GM19239 (cell line): ENCODE measurements around the gene FAM110C.
A peak's percentile ranks its signal among the peaks of the same experiment; 100 is the strongest.
"Not testable (repeated sequence)": the region's sequence is repeated elsewhere in the genome, so short reads cannot be mapped to it uniquely, and the experiment has no call there.

Experiments used
- DNase-seq: peaks from one replicate; pipeline ENCODE4 v3.0.0; 2011; ENCODE audit warnings: low spot score; ENCODE audit not compliant: insufficient read length
- FAIRE-seq: peaks from 2 replicates; lab custom pipeline; 2011; peaks lifted over from hg19 to GRCh38; lab: Jason Lieb, UNC

FAM110C gene

DNA sequence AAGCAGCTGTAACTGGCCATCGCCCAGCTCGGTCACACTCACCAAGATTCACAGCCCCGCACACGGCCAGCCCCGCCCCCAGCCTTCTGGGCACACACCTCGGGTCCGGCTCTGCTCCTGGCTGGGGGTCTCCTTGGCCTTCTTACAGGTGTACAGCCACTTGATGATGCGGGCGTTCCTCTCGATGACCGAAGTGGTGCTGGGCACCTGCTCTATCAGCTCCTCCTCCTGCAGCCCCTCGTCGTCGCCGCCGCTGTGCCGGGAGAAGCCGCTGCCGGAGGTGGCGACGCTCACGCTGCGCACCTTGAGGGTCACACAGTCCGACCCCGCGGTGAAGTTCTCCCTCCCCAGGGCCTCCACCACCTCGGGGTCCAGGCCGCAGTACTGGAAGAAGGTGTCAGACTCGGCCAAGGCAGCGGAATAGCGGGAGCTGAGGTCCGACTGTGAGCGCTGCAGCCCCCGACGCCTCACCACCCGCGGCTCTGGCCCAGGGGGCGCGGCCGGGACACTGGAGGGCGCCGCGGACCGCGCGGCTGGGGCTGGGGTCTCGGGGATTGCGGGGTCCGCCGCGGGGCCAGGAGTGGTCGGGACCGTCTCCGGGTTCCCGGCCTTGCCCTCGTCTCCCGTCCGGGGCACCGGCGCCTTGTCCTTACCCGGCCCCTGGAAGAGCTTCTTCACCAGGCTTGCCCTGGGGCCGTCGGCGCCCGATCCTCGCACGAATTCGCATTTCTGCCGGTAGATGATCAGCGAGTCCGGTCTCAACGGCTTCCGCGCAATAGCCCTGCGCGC lies 769 bp downstream of the FAM110C start:
- DNase-seq (no peak), FAIRE-seq (no peak)

DNA sequence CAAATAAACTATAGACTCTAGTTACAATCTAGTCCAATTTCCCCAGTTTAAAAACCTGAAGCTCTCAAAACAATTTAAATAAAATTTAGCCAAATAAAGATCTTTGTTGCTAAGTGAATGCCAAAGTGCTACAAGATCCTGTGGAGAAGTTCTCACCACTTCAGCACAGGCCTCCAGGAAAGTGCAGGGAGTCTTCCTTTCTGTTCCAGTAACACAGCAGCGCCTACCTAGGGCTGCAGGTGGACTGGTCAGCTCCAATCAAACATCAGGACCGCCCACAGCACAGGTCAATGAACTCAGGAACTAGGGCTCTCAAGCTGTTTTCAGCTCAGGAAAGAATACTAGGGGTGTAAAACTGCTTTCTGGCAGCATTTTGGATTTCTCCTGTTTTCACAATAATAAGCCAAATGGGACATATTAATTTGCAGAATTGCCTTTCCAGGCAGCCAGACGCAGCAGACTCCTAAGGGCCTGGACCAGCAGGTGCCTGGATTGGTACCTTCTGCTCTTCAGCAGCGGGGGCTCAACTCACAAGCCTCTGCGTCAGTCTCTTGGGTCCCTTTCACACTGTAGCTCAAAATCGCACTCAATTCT lies 1.5 kb downstream of the FAM110C start:
- FAIRE-seq (no peak), DNase-seq (no peak)

DNA sequence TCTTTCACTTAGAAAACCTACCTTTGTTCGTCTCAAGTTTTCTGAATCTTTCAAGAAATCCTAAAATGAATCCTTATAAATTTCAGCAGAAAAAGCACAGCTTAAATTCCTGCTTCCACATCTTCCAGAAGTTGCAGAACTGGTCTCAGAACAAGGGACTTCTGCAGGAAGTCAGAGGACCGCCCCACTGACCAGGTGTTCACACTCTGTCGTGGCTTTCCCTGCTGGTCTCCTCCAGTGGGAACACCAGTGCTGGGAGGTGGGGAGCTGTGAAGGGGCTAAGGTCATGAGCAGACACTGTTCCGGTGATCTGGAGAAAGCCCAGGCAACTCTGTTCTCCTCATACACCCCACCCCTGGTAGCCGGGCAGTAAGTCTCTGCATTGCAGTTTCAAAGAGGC lies 3.5 kb downstream of the FAM110C start:
- no peak for FAIRE-seq
- no peak for DNase-seq

DNA sequence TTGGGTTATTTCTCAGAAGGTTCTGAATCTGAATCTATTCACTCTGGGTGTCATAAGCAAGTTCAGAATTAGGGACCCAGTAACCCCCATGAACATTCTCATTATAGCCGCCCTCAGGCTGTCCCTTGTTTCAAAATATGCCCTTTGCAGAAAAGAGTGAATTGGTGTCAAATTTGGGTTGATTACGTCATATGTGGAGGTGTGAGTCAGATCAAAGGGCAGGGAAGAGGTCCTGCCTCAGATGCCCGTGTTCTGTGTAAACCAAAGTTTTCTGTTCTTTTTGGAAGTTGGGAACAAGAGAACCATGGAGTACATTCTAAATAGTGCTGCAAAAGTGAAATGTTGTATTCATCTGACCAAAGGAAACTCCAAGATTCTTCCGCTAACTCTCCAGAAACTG lies 5.8 kb downstream of the FAM110C start:
- FAIRE-seq (no peak), DNase-seq (no peak)

DNA sequence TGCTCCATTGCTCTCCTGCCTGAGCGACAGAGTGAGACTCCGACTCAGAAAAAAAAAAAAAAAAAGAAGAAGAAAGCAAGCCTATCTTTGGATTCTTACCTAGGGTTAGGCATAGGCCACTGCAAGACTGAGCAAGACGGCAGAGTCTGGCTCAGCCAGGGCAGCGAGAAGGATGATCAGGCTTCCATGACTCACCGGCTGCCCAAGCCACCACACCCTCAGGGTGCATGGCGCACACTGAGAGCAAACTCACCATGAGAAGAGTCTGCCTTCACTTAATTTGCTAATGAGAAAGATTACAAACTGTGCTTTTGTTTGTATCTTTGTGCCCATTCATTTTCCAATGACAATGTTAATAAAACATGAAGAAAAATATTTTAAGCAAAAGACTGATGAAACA lies 8.2 kb downstream of the FAM110C start:
- FAIRE-seq (no peak), DNase-seq (no peak)

DNA sequence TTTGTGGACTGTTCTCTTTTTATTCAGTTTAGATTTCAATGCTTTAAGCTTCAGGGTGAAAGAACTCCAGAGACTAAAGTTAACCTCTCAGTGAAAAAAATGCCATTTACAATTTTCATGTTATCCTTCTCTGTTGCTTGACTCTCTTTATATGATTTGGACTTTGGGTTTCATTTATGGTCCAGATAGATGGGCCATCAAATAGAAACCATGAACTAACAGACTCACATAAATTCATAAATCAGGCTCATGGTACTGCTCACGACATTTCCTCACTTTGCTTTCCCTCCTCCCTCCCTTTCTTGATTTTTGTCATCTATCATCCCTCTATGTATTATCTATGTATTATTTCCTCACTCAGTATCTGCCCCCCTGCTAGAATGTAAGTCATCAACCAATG lies 10.0 kb downstream of the FAM110C start:
- DNase-seq = no peak

DNA sequence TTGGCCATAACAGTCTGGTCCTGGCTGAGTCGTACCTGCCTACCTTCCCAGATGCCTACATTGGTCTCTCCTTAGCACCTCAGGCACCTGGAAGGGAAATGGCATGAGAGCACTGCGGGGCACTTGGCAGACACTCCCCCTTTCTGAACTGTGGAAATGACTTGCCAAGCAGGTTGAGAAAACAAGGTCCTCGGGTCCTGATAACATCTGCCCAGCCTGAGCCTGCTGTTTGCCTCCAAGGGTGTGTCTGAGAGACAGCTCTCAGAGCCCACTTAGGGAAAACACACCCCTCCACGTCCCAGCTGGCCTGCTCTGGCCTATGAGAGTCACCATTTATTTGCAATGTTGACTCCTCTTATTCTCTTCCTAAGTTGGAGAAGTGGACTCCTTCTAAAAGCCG lies 10.5 kb downstream of the FAM110C start:
- no peak for FAIRE-seq

More for the DNA sequence above, 10.0 kb downstream of the FAM110C start:
- FAIRE-seq = no peak

GRCh38 chr2:33620-34019 lies 12.7 kb downstream of the FAM110C start:
- peak; percentile 52 for FAIRE-seq
- no peak for DNase-seq

More for the DNA sequence above, 10.5 kb downstream of the FAM110C start:
- no peak for DNase-seq

DNA sequence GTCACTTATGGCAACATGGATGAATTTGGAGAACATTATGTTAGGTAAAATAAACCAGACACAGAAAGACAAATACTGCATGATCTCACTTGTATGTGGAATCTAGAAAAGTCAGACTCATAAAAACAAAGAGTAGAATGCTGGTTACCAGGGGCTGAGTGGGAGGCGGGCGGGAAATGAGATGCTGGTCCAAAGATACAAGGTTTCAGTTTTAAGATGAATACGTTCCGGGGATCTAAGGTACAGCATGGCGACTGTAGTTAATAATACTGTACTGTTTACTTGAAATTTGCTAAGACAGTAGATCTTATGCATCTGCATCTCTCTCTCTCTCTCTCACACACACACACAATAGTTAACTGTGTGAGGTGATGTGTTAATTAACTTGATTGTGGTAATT lies 14.2 kb downstream of the FAM110C start:
- FAIRE-seq (no peak), DNase-seq (no peak)

DNA sequence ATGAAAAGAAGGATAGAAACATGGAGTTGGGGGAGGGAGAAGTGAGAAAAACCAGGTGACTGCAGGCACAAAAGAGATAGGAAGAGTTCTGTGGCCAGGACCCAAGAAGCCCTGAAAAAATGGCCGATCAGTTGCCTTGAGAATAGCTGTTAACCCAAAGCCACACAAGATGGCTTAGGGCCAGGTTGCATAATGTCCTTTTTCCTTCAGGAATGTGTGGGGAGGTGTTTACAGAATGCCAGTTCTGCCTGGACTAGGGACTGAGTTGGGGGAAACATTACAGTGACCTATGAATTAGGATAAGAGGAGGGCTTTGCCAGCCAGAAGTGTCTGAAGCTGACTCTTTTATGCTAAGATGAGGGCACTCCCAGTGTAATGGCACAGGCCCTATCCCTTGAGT lies 17.1 kb downstream of the FAM110C start:
- no peak for DNase-seq
- no peak for FAIRE-seq

GRCh38 chr2:28406-28975 lies 17.8 kb downstream of the FAM110C start:
- no peak for FAIRE-seq

DNA sequence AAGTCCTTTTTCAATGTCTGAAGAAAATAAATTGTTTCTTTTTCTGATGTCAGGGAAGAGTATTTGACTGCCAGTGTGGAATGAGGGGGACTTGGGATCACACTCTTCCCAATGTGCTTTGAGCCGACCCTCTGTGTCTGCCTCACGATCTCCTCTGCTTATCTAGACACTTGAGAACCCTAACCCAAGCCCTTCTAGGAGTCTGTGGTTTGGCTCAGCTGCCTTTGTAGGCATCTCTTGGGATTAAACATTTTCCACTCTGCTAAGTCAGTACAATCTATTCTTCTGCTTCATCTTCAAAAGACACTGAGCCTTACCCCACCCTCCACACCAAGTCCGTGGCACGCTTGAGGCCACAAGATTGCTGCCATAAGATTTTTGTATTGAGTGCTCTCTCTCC lies 19.4 kb downstream of the FAM110C start:
- no peak for FAIRE-seq
- no peak for DNase-seq

More at GRCh38 chr2:28406-28975, 17.8 kb downstream of the FAM110C start:
- no peak for DNase-seq

- FAIRE-seq (no peak), DNase-seq (no peak)
Measured at GRCh38 chr2:25543-25942, 20.8 kb downstream of the FAM110C start.

DNA sequence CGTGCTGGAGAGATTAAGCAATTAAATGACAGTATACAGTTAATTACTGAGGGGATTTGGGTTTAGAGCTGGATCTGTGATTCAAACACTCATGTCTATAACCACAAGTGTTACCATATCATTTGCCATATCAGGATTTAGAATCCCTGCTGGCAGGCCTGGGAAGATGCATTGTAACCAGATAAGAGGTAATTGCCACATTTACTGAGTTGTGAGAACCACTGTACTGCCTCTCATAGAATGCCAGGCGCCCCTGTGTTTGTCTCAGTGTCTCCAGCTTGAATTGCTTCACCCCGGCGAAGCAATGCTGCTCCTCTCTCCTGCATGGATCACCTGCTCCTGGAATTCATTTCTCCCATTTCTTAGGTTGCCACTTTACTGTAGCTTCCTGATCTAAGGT lies 21.7 kb downstream of the FAM110C start:
- DNase-seq = not testable (repeated sequence)
- FAIRE-seq = peak; percentile 58

DNA sequence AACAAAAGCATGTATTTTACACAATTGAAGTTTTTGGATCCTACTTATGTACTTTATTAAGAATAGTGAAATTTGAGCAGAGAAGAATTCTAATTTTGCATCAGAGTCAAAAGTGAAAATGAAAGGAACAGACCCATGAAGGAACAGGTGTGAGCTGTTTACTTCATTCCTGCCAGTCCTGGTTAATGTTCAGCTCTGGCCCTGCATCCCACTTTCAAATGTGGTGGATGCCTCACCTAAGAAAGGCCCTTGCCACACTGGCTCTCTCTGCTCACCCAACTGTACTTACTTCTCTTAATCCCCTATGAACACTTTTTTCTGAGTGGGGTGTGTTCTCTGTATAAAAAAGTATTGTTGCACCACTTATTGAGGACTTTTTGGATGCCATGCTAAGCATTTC lies 22.2 kb downstream of the FAM110C start:
- FAIRE-seq = peak; percentile 85
- DNase-seq = no peak

DNA sequence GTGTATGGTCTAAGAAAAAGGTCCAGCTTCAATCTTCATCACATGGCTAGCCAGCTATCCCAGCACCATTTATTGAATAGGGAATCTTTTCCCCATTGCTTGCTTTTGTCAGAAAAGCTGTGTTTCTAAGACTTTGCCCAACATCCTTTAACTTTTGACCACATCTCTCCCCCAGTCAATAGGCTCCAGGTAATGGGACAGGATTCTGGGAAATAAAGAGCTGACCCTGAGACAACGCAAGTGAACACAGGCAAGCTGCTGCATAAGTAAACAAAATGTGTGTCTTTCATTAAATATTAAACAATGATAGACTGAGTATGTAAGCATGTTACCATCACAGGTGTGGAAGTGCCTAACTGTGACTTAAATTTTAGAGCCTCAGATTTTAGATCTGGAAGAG lies 23.0 kb downstream of the FAM110C start:
- FAIRE-seq (no peak), DNase-seq (no peak)

DNA sequence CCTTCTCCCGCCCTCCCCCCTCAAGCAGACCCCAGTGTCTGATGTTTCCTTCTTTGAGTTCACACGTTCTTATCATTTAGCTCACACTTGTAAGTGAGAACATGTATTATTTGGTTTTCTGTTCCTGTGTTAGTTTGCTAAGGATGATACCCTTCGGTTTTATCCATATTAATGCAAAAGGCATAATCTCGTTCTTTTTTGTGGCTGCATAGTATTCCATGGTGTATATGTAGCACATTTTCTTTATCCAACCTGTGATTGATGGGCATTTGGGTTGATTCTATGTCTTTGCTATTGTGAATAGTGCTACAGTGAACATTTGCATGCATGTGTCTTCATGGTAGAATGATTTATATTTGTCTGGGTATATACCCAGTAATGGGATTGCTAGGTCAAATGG lies 24.1 kb downstream of the FAM110C start:
- not testable (repeated sequence) for FAIRE-seq

DNA sequence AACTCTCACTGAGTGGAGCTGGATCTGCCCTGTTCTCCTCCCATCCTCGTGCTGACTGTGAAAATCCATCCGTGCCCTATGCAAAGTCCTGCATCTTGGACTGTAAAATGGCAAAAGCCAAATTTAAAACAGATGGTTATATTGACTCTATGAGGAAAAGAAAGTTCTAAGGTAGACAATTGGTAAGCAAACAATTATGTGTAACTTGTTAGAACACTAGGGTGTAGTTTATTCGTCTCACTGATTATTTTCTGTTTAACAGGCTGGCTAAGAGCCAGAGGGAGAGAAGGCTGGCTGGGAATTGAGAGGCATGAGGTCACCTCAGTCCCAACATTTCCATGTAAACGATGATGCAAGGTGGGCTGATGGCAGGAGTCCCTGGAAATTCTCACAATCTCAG lies 26.0 kb downstream of the FAM110C start:
- not testable (repeated sequence) for FAIRE-seq, DNase-seq

More for the DNA sequence above, 24.1 kb downstream of the FAM110C start:
- DNase-seq = not testable (repeated sequence)

DNA sequence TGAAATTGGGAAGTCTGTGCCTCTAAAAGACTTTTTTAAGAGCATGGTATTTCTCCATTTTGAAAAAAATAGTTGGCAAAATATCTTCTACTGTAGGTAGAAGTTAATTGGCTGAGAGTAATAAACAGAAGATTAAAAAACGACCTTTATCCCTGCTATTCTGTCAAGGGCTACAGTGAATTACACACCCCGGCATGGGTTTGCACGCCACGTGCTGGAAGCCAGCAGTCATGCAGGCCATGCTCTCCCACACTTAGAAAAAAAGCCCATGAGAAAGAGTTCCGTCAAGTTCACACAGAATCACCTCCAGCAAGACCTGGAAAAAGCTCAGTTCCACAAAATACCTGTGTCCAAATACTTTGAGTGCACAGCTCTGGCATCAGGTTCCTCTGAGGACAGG lies 26.8 kb downstream of the FAM110C start:
- no peak for FAIRE-seq
- no peak for DNase-seq

GRCh38 chr2:18402-19271 lies 27.7 kb downstream of the FAM110C start:
- DNase-seq = no peak

More at GRCh38 chr2:18402-19271, 27.7 kb downstream of the FAM110C start:
- no peak for FAIRE-seq
